ENCODE measurements around the gene TGFBI. TPM values are rescaled to one million over a fixed set of nuclear protein-coding genes. Genes with fewer than 3 reads are reported as not detected.

TGFBI gene
- total RNA-seq, 2 donors from 2014 or later: 17.9 to 41.7 TPM

- DNase-seq (ENCODE audit: low spot score): peak; percentile 75
- no peak for TF ChIP-seq CTCF (IDR thresholded peaks at IDR 0.05)
- peak; percentile 91 for TF ChIP-seq POLR2AphosphoS5 (IDR thresholded peaks at IDR 0.05)
- no peak for TF ChIP-seq POLR2A (IDR thresholded peaks at IDR 0.05)
- no peaks in the 10 kb centered on the region for H3K9me3 ChIP-seq
- no peaks in the 10 kb centered on the region for H3K36me3 ChIP-seq
- 23% methylated on average over 7 of the region's 7 CpGs for WGBS
- H3K4me1 ChIP-seq (replicated peaks): peaks cover 6% of the 10 kb centered on the region
- H3K27ac ChIP-seq: no peak overlapping the region
- intact Hi-C loops (cut with DNase I): loop anchor here (10.0 kb wide), 1 partner anchor 85 kb away; no protein-coding TSS in a partner anchor
- peaks cover 3% of the 10 kb centered on the region for H3K27me3 ChIP-seq (replicated peaks; ENCODE audit: insufficient read depth)
- no peak overlapping the region for H3K4me3 ChIP-seq
These were observed 61.0 kb downstream of the TGFBI start for GRCh38 chr5:136089791-136090190.

GRCh38 chr5:136090319-136090718 is 61.5 kb downstream of the TGFBI start:
- no peak overlapping the region for H3K27ac ChIP-seq
- TF ChIP-seq CTCF (IDR thresholded peaks at IDR 0.05) (no peak), POLR2AphosphoS5 (IDR thresholded peaks at IDR 0.05) (no peak), POLR2A (IDR thresholded peaks at IDR 0.05) (no peak)
- H3K4me3 ChIP-seq: no peak overlapping the region
- peaks cover 3% of the 10 kb centered on the region for H3K27me3 ChIP-seq (replicated peaks; ENCODE audit: insufficient read depth)
- no peaks in the 10 kb centered on the region for H3K36me3 ChIP-seq
- no peaks in the 10 kb centered on the region for H3K9me3 ChIP-seq
- no peak for DNase-seq (ENCODE audit: low spot score)
- intact Hi-C loops (cut with DNase I): no loop called here
- 89% methylated on average over 4 of the region's 4 CpGs for WGBS
- peaks cover 6% of the 10 kb centered on the region for H3K4me1 ChIP-seq (replicated peaks)

GRCh38 chr5:136094189-136094912 is 65.6 kb downstream of the TGFBI start:
- no peaks in the 10 kb centered on the region for H3K36me3 ChIP-seq
- no peak overlapping the region for H3K4me3 ChIP-seq
- intact Hi-C loops (cut with DNase I): no loop called here
- no peaks in the 10 kb centered on the region for H3K4me1 ChIP-seq (replicated peaks)
- H3K27me3 ChIP-seq (replicated peaks; ENCODE audit: insufficient read depth): peaks cover 3% of the 10 kb centered on the region
- no peak for DNase-seq (ENCODE audit: low spot score)
- H3K27ac ChIP-seq: no peak overlapping the region
- H3K9me3 ChIP-seq: no peaks in the 10 kb centered on the region
- TF ChIP-seq CTCF (IDR thresholded peaks at IDR 0.05): no peak
- no peak for TF ChIP-seq POLR2AphosphoS5 (IDR thresholded peaks at IDR 0.05)
- 75% methylated on average over 3 of the region's 3 CpGs for WGBS

GRCh38 chr5:136094913-136095641 is 66.3 kb downstream of the TGFBI start:
- WGBS: 82% methylated on average over 8 of the region's 8 CpGs
- no peak for DNase-seq (ENCODE audit: low spot score)
- intact Hi-C loops (cut with DNase I): no loop called here

More at GRCh38 chr5:136094913-136095641, 66.3 kb downstream of the TGFBI start:
- Histone ChIP-seq H3K4me1 (replicated peaks) (no peaks in the 10 kb centered on the region), H3K36me3 (no peaks in the 10 kb centered on the region), H3K27ac (no peak overlapping the region), H3K27me3 (replicated peaks; ENCODE audit: insufficient read depth) (peaks cover 3% of the 10 kb centered on the region), H3K4me3 (no peak overlapping the region), H3K9me3 (no peaks in the 10 kb centered on the region)
- TF ChIP-seq CTCF (IDR thresholded peaks at IDR 0.05): no peak
- TF ChIP-seq POLR2AphosphoS5 (IDR thresholded peaks at IDR 0.05): no peak
- no peak for TF ChIP-seq POLR2A (IDR thresholded peaks at IDR 0.05)

Data from prostate gland (tissue), 2 donors.